GM21737 (cell line): ENCODE measurements around the gene NOP16.
A peak's percentile ranks its signal among the peaks of the same experiment; 100 is the strongest.

Experiments used
- ATAC-seq: cut with Tn5 transposase; IDR thresholded peaks from one replicate; pipeline ENCODE4 v1.9.1; 2021; ENCODE audit warnings: mild to moderate bottlenecking, moderate library complexity; ENCODE audit not compliant: unreplicated experiment

NOP16 gene

DNA sequence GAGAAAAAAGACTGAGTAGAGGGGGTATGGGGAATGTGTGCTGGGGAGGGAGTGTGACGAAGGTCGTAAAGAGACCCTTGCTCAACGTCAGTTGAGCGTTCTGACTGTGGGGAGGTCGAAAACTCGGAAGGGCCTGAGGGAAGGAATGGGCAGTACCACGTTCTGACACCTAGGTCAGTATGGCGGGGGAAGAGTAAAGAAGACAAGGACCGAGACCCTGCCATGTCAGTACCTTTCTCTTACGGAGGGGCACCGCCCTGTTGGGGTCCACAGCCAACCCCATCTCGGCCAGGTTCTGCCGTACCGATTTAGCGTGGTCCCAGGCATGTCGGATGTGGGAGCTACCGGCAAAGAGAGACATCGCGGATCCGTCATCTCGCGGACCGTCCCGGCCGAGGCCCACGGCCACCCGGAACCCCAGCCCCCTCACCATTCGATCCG lies 375 bp downstream of the NOP16 start:
- ATAC-seq, result peak; percentile 1

DNA sequence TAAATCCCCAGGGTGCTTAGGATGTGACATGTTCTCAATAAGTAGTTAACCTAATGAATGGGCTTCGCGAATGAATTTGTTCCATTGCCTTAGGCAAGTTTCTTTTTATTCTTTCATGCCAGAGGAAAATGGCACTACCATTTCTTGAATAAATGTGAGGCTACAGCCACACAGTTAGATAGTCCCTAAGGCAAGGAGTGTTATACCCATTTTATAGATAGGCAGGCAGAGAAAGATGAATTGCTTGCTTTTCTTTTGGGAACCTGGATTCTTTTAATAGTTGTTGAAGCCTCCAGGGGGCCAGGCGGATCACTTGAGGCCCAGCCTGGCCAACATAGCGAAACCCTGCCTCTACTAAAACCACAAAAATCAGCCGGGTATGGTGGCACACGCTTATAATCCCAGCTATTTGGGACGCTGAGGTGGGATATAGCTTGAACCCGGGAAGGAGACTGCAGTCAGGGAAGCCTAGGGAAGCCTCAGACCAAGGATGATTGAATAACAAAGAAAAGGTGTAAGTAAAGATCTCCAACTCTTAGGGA lies 943 bp downstream of the NOP16 start:
- no peak for ATAC-seq

DNA sequence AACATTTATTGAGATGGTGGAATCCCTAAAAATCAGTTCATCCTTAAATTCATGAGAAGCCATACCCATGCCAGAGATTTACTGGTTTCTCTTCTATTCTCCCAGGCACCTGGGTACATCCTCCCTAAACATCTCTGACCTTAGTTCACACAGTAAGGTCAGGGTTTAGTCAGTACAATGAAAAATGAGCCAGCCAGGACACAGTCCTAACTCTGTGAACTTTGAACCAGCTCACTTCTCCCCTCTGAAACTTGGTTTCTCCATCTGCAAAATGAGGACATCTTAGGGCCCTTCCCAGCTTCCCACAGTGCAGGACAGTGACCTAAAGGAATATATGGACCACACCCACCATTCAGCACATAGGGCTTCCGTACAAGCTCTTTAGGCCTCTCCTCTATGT lies 1.9 kb downstream of the NOP16 start:
- ATAC-seq, result no peak

DNA sequence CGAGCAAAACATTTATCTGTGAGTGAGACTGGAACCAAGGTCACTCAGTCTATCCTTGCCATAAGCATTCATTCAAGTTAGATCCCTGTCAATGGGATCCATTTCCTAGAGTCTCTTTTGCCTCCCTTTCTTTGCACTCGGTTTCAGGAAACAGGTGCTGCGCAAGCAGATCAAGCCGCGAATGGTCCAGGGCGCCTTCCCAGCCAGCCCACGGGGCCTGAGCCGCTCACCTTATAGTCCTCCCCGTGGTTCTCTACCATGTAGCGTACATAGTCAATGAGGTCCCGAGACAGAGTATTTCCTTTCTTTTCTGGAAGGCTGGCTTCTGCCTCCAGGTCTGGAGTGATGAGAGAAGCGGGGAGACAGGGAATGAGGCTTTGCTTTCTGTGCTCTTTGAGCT lies 3.4 kb downstream of the NOP16 start:
- no peak for ATAC-seq

DNA sequence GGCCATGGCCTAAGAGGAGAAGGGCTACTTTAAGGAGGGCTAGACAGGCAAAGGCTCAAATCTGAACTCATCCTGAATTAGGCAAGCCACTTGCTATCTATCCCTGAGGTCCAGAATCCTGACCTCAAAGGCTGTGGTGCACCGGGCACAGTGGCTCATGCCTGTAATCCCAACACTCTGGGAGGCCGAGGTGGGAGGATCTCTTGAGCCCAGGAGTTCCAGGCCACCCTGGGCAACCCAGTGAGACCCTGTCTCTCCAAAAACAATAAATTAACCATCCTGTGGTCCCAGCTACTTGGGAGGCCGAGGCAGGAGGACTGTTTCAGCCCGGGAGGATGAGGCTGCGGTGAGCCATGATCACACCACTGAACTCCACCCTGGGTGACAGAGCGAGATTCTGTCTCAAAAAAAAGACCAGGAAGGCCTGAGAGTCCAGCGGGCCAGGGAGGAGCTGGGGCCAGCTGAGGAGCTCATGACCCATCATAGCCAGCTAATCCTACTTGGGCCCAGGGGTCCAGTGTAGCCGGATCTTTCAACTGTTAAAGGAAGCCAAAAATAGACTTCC lies 4.0 kb downstream of the NOP16 start:
- ATAC-seq, result no peak

DNA sequence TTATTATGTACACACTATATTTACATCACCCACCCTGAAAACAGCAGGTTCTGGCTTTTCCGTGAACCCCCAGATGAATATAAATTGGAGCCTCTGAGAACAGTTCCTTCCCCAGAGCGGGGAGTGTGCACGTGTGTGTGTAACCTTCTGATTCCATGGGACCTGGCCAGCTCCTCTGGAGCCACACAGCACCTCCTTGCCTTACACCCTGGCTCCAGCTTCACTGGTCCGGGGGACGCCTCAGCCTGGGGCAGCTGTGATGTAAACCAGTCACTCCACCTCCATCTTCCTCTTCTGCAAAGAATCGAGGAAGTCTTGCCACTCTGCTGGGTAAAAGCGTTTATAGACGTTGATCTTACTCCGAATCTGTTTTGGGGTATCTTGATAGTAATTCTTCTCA lies 4.4 kb downstream of the NOP16 start:
- ATAC-seq, result no peak

DNA sequence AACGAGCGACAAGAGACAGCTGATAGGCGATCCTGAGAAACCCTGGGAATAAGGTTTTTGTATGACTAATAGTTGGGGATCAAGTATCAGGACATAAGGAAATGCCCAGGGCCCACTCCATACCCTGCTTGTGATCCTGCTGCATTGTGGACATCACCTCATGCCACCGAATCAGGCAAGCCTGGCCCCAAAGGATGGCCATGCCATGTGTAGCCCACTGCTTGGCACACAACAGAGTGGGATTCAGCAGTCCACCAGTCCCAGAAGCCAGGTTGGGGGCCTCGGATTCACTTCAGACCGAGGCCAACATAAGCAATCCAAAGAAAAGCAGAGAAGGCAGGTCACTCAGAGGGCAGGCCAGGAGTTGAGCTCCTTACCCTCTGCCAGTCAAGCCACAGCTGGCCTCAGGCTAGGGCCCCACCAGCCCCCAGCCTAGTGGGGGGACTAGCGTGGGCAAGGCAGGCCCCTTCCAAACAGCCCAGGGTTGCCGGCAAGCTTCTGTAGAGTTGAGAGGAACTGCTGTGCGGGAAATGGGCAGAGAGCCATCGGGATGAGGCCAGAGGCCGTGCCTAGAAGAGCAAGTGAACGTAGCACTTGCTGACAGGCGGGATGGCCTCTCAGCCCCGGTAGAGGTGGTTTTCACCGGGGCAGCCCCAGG lies 5.0 kb downstream of the NOP16 start:
- ATAC-seq, result no peak

DNA sequence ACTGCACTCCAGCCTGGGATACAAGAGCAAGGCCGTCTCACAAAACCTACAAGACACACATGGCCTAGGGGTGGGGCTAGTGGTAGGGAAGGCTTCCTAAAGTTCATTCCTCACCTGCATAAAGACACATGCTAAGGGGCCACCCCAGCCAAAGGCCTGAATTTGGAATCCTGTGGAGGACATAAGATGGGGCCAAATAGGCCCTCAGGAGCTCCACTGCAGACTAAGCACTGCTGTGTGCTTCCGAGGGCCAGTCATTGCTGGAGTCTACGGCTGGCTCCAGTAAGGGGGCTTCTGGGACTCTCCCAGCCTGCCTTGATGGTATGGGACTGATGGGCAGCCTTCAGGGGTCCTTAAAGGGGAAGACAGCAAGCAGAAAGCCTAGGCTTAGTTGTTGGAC lies 5.7 kb downstream of the NOP16 start:
- ATAC-seq, result no peak

DNA sequence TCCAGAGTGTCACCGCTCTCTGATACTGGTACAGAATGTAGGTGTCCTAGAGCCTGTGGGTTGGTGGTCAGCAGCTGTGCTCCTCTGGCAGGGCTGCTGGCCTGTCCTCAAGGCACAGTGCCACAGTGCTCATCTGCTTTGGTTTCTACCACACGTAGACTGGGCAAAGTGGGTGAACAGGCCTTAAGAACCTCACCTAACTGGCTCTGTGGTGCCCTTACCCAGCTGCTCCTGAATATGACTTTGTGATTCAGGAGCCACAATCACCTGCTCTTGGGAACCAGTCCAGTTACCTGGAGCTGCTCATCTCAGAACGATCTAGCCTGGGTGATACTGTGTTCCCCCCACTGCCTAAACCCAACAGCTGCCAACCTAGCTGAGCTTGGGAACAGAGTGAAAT lies 6.4 kb downstream of the NOP16 start:
- no peak for ATAC-seq

DNA sequence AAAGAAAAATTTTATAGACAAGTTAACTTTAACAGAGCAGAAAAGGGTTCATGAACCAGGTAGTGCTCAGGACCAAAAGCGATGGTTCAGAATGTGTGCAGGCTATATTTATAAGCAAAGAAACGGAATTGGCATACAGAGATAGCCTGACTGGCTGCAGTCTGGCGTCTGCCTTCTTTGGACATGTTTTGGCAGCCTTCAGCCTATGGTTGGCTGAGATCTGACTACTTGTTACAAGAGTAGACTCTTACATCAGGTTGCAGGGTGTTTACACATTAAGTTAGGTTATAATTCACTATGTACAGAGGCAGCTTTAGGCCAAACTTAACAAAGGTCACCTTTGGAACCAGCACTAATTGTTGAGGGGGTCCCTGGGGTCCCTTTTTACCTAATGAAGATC lies 7.0 kb downstream of the NOP16 start:
- ATAC-seq, result no peak

DNA sequence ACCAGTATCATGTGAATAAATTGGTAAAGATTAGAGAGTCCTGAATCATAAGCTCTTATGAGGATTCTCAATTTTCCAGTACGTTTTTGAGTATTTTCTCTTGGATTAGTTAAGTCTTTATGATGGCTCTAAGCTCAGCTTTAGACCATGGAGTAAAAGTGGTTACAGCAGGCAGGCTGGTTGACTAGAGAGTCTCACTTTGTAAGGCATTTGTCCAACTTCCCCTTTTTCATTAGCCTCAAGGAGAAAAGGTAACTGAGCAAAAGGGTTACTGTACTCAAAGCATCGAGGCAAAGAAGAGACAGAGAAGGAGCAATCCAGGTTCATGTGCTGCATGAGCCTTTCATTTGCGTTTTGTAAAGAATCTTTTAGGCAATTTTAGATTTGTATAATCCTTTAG lies 8.5 kb downstream of the NOP16 start:
- ATAC-seq, result no peak

DNA sequence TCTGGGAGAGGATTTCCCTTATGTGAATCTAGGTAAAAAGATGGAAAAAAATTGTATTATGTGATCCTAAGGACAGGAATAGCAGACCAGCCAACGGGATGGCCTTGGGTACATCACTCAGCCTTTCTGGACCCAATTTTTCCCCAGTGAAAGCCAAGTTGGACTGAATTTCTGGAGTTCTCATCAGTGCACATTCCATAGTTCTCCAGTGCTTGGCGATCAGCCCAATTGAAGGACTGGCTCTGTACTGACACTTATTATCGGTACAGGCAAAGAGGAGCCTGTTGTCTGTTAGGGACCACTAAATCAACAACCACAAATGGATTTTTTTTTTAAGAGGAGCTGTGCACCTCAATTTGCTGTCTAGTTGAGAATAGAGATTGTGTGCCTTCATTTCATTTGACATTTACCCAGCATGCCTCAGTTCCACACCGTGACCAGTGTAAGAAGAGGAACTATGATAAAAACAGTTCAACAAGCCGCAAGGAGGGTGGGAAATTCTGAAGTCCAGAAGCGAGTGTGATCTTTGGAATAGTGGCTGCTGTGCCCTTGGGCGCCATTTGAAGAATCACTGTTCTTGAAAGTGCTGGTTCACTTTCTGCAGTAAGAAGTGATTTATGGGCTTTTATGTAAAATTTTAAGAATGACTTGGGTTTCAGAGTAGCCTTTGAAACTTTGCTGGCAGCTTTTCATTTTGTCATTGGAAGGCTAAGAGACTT lies 15.1 kb downstream of the NOP16 start:
- no peak for ATAC-seq

DNA sequence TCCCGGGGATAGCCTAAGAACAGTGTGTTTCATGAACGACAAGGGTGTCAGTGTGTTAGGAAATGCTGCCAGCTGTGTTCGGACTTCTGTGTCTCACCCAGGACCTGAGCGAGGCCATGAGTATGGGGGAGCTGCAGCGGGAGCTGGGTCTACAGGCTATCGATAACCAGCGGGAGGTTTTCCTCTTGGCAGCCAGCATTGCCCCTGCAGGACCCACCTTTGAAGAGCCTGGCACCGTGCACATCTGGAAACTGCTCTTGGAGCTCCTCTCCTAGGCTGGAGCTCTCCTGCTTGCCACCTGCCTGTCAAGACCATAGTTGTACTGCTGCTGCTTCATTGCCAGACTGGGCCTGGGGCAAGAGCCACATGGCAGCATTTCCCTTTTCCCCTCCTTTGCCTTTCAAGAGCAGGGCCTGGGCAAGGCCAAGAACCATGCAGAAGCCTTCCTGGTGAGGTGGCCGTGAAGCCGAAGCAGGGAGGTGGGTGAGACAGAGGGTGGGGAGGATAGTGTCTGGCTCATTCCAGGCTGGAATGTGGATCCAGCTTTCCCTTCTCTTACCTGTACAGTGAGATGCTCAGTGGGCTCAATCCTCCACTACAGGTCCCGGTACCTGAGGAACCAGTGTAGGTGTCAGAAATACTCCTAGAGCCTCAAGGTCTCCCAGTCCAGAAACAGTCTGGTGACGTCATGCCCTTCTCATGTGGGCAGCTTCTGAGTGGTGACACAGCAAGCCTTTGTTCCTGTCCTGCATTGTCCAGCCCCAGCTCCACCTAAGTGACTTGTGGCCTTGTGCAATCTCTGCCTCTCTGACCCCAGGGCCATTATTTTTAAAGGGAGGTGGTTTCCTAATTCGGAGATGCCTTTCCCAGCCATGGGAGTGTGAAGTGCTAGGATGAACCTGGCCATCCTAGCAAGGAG lies 16.5 kb downstream of the NOP16 start:
- ATAC-seq, result no peak

DNA sequence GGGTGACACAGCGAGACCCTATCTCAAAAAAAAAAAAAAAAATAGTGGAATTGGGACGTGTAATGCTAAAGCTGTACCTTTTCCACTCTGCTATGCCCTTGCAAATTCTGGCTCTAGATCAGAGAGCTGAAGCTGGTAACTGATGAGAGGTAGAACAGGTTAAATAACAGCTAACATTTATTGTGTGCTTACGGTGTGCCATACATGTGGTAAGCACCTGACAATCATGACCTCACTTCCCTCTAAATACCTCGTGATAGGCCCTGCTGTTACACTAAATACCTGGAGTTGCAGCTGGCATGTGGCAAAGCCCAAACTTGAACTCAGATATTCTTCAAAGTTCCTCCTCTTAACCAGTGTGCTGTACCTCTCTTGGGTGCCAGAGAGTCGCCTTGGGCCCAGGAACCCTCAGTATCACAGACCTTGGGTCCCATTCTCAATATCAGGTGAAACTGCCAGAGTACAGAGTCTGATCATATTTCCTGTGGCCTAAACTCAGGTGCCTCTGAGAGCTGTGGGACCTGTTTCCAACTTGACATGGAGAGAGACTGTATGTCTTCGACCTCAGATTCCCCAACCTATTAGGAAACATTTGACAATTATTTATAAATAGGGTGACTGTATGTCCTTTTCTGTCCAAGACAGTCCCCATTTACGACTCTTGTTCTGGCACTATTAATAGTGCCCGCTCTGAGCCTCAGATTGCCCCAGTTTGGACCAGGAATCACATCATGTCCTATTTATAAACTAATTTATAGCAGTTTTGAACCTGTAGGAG lies 18.3 kb downstream of the NOP16 start:
- no peak for ATAC-seq

DNA sequence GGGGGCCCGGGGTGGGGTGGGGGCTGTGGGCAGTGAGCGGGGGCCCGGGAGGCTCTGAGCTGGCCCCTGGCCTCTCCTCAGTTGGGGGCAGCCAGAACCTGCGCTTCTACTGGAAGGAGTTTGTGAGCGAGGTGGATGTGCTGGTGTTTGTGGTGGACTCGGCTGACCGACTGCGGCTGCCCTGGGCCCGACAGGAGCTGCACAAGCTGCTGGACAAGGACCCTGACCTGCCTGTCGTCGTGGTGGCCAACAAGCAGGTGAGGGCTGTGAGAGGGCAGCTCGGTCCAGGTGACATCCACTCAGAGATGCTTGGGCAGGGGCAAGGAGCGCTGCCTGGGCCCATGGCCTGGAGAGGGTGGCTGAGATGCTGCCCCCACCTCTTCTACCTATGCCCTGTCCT lies 19.7 kb downstream of the NOP16 start:
- no peak for ATAC-seq

DNA sequence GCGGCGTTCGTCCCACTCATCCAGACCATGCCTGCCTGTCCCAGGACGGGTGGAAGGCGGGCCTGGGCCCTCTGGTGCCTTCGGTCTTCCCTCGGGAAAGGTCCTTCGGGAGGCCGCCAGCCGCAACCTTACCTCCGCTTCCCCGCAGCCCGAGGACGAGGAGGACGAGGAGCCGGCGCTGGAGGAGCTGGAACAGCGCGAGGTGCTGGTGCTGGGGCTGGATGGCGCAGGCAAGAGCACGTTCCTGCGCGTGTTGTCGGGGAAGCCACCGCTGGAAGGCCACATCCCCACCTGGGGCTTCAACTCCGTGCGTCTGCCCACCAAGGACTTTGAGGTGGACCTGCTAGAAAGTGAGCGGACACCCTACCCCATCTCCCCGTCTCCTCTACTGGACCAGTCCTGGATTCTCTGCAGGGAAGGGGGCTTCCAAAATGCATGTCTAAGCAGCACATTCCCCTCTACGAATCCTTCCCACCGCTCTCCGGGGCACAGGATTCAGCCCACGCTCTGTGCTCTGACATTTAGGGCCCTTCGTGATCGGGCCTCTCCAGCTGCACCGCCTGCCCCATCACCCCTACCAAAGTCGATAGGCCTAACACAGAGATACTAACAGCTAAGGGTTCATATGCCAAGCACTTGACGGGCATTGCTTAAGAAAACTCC lies 22.0 kb downstream of the NOP16 start:
- no peak for ATAC-seq

DNA sequence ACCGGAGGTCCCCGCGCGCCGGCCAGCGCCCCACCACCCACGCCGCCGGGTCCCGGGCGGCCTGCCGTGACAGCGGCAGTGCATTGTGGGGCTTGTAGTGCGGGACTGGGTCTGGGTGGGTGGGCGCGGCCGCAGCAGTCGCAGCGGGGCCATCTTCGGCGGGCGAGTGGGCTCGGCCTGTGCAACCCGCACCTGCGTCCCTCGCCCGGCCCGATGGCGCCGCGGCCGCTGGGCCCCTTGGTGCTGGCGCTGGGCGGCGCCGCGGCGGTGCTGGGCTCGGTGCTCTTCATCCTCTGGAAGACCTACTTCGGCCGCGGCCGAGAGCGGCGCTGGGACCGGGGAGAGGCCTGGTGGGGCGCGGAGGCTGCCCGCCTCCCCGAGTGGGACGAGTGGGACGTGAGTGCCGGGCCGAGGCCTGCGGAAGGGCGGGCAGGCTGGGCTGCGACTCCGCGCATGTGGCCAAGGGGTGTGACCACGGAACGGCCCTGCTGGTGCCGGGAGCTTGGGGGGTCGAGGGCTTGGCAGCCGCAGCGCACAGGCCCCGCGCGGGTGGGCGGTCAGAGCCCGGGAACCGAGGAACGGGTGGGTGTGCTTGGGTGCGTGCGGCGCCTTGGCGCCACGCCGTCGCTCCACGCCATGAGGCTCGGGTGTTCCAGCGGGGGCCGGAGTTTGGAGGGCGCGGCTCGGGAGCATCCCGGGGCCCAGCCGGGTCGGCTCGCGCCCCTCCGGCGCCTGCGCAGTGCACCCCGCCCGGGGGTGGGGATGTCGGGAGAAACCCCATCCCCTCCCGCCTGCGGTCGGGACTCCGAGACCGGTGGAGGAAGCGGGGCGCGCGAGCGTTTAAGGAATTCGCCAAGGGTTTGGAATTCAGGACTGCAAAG lies 22.8 kb downstream of the NOP16 start, which contains the start of gene ARL10:
Gene ARL10, plus strand, starts transcription at position 137 of the 881 bp plus-strand sequence. Its CDS starts 77 bp downstream, at position 214.
- ATAC-seq, result no peak

DNA sequence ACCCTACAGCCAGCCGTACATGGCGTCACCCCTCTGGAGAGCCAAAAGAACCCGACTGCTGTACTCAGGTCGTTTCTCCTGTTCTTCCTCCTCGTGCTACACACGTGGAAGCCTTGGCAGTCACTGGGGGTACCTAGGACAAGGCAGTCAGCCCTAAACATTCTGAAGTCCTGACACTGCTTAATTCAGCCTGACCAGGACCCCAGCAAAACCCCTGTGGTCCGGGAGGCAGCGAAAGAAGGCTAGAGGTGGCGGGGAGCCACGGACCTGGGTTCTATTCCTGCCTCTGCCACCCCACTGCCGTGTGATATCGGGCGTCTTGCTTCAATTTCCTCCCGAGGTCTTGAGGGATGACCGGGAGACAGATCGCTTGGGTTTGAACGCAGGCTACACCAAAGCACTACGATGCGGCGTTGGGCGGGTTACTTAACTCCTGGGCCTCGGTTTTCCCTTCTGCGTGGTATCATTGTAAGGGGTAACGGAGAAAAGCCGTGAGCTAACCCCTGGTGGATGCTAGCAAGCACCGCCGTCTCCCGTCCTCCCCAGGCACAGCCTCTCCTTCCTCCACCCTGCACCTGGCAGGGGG lies 23.5 kb downstream of the NOP16 start:
- ATAC-seq, result no peak

DNA sequence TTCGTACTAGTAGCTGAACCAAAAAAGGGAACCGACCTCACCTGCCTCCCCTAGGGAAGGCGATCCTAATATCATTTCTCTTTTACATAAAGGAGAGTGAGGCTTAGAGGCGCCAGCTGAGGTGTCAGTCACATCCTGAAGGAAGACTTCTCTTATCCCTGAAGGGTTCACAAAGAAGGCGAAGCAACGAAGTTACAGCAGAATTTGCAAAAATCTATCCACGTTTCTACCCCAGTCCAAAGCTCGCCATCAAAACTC lies 26.2 kb downstream of the NOP16 start:
- ATAC-seq, result no peak
